Measurements from ENCODE around the gene TNFSF15. TPM values are rescaled to one million over a fixed set of nuclear protein-coding genes. Genes with fewer than 3 reads are reported as not detected.

TNFSF15 gene
- total and polyA plus RNA-seq, 2 experiments from 2014 or later = 0.06 to 0.07 TPM

DNA sequence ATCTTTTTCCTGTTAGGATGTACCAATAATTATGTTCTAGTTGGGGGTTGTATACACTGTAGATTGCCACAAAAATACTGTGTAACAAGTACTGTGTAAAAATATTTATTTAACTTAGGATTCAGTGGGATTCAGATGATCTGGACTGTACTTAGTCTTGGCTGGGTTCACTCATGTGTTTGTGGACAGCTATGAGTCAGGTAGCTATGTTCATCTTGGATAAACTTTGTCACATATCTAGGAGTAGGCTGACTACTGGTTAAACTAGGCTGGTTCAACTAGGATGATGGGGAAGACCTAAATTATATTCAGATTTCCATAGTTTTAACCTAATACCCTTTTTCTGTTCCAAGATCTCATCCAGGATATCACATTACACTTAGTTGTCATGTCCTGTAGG, 32.1 kb upstream of the TNFSF15 start (continued):
- TF ChIP-seq, protein P1, sequence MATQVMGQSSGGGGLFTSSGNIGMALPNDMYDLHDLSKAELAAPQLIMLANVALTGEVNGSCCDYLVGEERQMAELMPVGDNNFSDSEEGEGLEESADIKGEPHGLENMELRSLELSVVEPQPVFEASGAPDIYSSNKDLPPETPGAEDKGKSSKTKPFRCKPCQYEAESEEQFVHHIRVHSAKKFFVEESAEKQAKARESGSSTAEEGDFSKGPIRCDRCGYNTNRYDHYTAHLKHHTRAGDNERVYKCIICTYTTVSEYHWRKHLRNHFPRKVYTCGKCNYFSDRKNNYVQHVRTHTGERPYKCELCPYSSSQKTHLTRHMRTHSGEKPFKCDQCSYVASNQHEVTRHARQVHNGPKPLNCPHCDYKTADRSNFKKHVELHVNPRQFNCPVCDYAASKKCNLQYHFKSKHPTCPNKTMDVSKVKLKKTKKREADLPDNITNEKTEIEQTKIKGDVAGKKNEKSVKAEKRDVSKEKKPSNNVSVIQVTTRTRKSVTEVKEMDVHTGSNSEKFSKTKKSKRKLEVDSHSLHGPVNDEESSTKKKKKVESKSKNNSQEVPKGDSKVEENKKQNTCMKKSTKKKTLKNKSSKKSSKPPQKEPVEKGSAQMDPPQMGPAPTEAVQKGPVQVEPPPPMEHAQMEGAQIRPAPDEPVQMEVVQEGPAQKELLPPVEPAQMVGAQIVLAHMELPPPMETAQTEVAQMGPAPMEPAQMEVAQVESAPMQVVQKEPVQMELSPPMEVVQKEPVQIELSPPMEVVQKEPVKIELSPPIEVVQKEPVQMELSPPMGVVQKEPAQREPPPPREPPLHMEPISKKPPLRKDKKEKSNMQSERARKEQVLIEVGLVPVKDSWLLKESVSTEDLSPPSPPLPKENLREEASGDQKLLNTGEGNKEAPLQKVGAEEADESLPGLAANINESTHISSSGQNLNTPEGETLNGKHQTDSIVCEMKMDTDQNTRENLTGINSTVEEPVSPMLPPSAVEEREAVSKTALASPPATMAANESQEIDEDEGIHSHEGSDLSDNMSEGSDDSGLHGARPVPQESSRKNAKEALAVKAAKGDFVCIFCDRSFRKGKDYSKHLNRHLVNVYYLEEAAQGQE (IDR thresholded peaks at IDR 0.05; ENCODE audit: unreplicated experiment) = no peak
- TF ChIP-seq EZH2 (IDR thresholded peaks at IDR 0.05; ENCODE audit: low read depth, unreplicated experiment) (no peak), EZH2phosphoT487 (IDR thresholded peaks at IDR 0.05; ENCODE audit: unreplicated experiment) (no peak), POLR2AphosphoS5 (IDR thresholded peaks at IDR 0.05; ENCODE audit: low read depth) (no peak)
- TF ChIP-seq, protein P2, sequence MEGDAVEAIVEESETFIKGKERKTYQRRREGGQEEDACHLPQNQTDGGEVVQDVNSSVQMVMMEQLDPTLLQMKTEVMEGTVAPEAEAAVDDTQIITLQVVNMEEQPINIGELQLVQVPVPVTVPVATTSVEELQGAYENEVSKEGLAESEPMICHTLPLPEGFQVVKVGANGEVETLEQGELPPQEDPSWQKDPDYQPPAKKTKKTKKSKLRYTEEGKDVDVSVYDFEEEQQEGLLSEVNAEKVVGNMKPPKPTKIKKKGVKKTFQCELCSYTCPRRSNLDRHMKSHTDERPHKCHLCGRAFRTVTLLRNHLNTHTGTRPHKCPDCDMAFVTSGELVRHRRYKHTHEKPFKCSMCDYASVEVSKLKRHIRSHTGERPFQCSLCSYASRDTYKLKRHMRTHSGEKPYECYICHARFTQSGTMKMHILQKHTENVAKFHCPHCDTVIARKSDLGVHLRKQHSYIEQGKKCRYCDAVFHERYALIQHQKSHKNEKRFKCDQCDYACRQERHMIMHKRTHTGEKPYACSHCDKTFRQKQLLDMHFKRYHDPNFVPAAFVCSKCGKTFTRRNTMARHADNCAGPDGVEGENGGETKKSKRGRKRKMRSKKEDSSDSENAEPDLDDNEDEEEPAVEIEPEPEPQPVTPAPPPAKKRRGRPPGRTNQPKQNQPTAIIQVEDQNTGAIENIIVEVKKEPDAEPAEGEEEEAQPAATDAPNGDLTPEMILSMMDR (conservative IDR thresholded peaks at IDR 0.05; ENCODE audit: low read depth in 2 of 2) = no peak

DNA sequence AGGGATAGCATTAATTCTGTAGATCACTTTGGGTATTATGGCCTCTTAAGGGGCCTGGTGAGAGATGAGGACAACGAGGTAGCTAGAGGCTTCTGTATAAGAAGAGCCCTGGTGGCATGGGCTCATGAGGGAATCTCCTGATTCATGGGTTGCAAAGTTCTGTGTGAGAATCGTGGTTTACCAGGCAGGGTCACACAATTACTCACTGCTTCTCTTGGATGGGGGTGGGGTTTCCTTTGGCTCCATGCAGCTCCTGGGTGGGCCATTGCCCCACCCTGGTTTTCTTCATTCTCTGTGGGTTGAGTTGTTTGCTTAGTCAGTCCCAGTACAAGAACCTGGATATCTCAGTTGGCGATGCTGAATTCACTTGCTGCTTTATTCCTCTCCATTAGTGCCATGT, 30.9 kb upstream of the TNFSF15 start:
- 0 out of 2 replicates have a peak, but pooled peaks cover 3% of the 10 kb centered on the region for H3K9me2 ChIP-seq (ENCODE audit: insufficient read depth)
- H3K79me2 ChIP-seq (replicated peaks; ENCODE audit: insufficient read depth) = no peaks in the 10 kb centered on the region
- no peaks in the 10 kb centered on the region for H3K27me3 ChIP-seq (ENCODE audit: insufficient read depth)
- Mint-ChIP-seq H3K4me3 (no peak overlapping the region), H3K36me3 (ENCODE audit: low read depth) (no peaks in the 10 kb centered on the region), H3K27me3 (ENCODE audit: insufficient read depth, low read depth, poor library complexity) (peaks cover 2% of the 10 kb centered on the region), H3K9me3 (no peaks in the 10 kb centered on the region; the same call in 1 of the 3 replicates), H3K27ac (no peak overlapping the region), H3K4me1 (no peaks in the 10 kb centered on the region)
- no peaks in the 10 kb centered on the region for H3K36me3 ChIP-seq (ENCODE audit: insufficient read depth)
- no peaks in the 10 kb centered on the region for H3F3A ChIP-seq (replicated peaks; ENCODE audit: low read depth)
- no peaks in the 10 kb centered on the region for H3K4me1 ChIP-seq (ENCODE audit: insufficient read depth)
- ATAC-seq (no peak), DNase-seq (ENCODE audit: low spot score) (no peak)
- H3K4me2 ChIP-seq = no peak overlapping the region
- no peak overlapping the region for H2AFZ ChIP-seq
- no peak overlapping the region for H3K4me3 ChIP-seq
- no peak overlapping the region for H3K27ac ChIP-seq (ENCODE audit: low read depth)
- no peaks in the 10 kb centered on the region for H4K20me1 ChIP-seq (replicated peaks; ENCODE audit: insufficient read depth)
- TF ChIP-seq CREB1 (CRISPR knock-in tag; IDR thresholded peaks at IDR 0.05; ENCODE audit: low read depth) = no peak
- no peak for TF ChIP-seq JUNB (IDR thresholded peaks at IDR 0.05; ENCODE audit: unreplicated experiment)
- TF ChIP-seq EZH2phosphoT487 (IDR thresholded peaks at IDR 0.05; ENCODE audit: unreplicated experiment) = no peak
- TF ChIP-seq, protein P2 (conservative IDR thresholded peaks at IDR 0.05; ENCODE audit: low read depth in 2 of 2) = no peak
- TF ChIP-seq, protein P3, sequence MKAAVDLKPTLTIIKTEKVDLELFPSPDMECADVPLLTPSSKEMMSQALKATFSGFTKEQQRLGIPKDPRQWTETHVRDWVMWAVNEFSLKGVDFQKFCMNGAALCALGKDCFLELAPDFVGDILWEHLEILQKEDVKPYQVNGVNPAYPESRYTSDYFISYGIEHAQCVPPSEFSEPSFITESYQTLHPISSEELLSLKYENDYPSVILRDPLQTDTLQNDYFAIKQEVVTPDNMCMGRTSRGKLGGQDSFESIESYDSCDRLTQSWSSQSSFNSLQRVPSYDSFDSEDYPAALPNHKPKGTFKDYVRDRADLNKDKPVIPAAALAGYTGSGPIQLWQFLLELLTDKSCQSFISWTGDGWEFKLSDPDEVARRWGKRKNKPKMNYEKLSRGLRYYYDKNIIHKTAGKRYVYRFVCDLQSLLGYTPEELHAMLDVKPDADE (IDR thresholded peaks at IDR 0.05) = no peak
- TF ChIP-seq, protein P1 (IDR thresholded peaks at IDR 0.05; ENCODE audit: unreplicated experiment) = no peak
- no peak for TF ChIP-seq ZNF114 (CRISPR knock-in tag; IDR thresholded peaks at IDR 0.05)

Measured in GM23338 (cell line).